Measurements from ENCODE around the gene PLCH2. TPM values are rescaled to one million over a fixed set of nuclear protein-coding genes. Genes with fewer than 3 reads are reported as not detected.

Gene PLCH2
- total and polyA plus RNA-seq, 2 of the 13 experiments (the other 11 are each of a cell fraction or from before 2014, with no cell fraction given), result 0.15 to 0.67 TPM

- TF ChIP-seq ARID4A (CRISPR knock-in tag; IDR thresholded peaks at IDR 0.05; ENCODE audit: borderline replicate concordance) (peak; percentile 72; the same call in 1 of the 2 replicates), ZBTB46 (CRISPR knock-in tag; IDR thresholded peaks at IDR 0.05; ENCODE audit: borderline replicate concordance) (no peak), AKAP8 (CRISPR knock-in tag; IDR thresholded peaks at IDR 0.05) (peak; percentile 46; the same call in 1 of the 2 replicates), XRCC5 (optimal IDR thresholded peaks at IDR 0.05; ENCODE audit: low read length) (peak; percentile 11), ZNF18 (CRISPR knock-in tag; IDR thresholded peaks at IDR 0.05; ENCODE audit: insufficient replicate concordance) (no peak), ZBED4 (CRISPR knock-in tag; IDR thresholded peaks at IDR 0.05; ENCODE audit: borderline replicate concordance) (no peak), ZNF710 (CRISPR knock-in tag; IDR thresholded peaks at IDR 0.05; ENCODE audit: borderline replicate concordance) (no peak), CBX1 (IDR thresholded peaks at IDR 0.05; ENCODE audit: low read depth) (no peak), SNAPC2 (CRISPR knock-in tag; IDR thresholded peaks at IDR 0.05) (no peak), MXI1 (IDR thresholded peaks at IDR 0.05; ENCODE audit: borderline replicate concordance, low read depth, low read length) (peak; percentile 62; the same call in 1 of the 3 replicates), PATZ1 (CRISPR knock-in tag; IDR thresholded peaks at IDR 0.05) (peak; percentile 59; the same call in 1 of the 2 replicates)
These were observed 69.8 kb downstream of the PLCH2 start (continued) for GRCh38 chr1:2545754-2546514.

All from HepG2 (cell line).